Hematopoietic multipotent progenitor cell treated with erythropoietin and hydrocortisone succinate and interleukin-3 and kit ligand, for 17 days (in vitro differentiated cells): Measurements from ENCODE around the gene MFAP3.
"Not testable (repeated sequence)": the region's sequence is repeated elsewhere in the genome, so short reads cannot be mapped to it uniquely, and the experiment has no call there.

ENCODE experiments used
- DNase-seq: peaks from one replicate; pipeline ENCODE4 v3.0.0-alpha.2; 2015; ENCODE audit warnings: low spot score

The MFAP3 gene

DNA sequence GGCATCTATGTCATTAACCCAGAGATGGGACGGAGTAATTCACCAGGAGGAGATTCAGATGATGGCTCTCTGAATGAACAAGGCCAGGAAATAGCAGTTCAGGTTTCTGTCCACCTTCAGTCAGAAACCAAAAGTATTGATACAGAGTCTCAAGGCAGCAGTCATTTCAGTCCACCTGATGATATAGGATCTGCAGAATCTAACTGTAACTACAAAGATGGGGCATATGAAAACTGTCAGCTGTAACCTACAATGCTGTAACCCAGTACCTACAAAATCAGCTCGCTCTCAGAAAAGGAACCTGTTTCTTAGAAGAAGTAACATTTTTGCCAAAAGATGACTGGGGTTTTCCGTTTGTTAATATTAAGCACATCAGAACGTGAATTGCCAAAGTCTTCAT lies 14.7 kb downstream of the MFAP3 start:
- no peak for DNase-seq

DNA sequence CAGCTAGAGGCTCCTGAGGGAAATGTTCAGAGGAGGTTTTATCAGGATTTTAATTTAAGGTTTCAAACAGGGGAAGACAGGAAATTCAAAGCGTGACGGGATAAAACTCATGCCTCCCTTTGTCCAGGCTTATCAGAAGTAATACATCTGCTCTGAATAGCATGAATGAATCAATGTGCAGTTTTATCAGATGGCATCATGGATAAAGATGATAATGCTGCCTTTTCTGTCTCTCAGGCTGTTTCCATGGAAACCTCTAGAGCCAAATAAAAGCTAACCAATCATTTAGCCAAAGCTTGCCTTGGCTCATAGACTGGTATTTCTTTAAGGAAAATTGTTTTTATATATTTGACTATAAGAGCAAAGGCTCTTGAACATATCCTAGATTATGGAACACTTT lies 16.4 kb downstream of the MFAP3 start:
- DNase-seq, result no peak

DNA sequence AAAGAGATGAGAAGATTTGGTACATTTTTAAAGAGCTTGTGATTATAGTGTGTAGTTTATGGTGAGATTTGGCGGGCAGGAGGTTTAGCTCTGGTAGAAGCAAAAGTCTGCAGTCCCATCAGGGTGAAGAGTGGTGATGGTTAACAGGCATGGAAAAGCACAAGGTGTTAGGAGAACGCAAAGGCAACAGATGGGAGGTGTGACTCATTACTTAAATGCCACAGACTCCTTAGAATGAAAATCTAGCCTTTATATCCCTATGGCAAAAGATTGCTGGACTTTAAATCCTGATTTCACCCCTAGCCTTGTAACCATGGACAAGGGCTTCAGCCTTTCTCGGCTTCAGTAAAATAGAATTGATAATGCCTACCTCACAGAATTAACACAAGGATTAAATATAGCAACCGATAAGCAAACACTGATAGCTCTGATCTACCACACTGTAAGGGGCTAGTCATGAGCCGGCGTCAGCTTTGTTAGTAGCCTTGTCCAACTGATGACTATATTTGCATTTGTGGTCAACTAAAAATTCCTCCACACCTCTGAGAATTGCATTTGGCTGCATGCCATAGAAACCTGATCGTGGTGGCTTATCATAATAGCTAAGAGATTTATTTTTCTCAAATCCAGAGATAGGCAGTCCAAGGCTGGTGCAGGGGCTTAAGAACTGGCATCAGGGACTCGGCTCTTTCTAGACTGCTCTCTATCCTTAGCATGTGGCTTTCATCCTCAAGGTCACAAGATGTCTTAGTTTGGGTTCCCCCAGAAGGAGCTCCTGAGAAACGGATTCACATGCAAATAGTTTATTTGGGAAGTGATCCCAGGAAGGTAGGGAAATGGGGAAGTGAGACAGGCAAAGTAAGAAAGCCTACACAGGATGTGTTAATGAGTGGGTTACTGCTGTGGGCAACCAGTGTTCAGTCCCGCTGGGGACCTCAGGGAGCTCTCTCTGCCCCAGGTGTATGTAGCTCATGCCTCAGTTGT lies 19.6 kb downstream of the MFAP3 start:
- no peak for DNase-seq

DNA sequence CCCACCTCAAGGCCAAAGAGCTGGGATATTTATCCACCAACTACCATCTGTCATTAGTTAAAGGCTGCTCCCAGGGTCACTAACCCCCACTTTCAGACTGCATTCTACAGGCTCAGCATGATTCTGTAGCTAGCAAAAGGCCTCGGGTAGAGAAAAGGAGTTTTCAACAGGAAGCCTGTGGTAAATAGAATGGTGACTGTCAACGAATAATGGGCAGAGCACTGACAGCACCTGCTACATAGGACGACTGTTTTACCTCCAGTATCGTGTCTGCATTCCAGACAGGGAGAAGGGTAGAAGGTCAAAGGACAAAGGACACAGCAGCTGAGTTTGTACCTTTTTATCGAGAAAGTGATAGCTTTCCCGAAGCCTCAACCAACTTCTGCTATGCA lies 20.3 kb downstream of the MFAP3 start:
- DNase-seq, result no peak

DNA sequence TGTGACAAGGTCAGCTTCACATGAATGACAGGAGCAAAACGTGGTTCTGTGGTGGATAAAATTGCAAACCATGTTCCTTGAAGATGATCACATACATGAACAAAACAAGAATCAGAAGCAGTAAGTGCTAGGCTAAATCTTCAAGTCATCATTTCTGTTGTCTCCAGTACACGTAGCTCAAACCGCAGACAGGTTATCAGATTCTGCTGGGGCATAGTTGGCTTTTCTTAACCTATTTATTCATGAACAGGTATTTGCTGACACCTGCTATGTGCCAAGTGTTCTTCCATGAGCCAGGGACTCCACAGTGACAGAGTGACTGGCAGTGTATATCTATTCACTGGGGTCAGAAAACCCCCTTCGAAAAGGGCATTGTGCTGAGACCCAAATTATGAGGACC lies 20.8 kb downstream of the MFAP3 start:
- no peak for DNase-seq

DNA sequence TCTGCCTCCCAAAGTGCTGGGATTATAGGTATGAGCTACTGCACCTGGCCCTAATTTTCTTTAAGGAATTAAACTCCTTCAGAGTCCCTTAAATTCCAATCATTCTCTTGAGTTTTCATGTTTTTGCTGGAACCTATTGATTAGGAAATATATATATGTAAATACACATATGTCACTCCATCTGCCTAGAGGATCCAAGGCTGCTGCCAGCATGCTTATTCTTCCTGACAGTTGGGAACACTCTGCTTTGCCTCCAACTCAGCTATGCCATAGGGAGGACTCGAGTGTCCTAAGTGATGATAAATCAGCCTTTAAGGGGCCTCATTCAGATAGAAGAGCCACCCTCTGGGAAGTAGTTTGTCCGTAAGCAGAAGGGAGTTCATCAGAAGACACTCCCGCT lies 21.8 kb downstream of the MFAP3 start:
- no peak for DNase-seq

DNA sequence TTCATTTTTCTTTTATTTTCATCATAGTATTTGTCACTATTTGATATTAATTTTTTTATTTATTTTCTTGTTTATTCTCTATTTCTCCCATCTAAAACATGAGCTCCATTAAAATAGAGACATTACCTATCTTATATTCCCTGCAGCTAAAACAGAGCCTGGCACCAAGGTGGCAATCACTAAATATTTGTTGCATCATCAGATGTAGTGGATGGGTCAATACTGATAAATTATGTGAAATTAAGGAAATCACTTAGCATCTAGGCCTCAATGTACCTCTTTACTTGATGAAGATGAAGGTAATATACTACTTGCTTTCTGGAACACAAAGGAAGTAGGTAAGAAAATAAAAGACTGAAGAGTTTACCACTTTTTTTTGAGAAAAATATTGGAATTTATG lies 24.6 kb downstream of the MFAP3 start:
- DNase-seq, result no peak

DNA sequence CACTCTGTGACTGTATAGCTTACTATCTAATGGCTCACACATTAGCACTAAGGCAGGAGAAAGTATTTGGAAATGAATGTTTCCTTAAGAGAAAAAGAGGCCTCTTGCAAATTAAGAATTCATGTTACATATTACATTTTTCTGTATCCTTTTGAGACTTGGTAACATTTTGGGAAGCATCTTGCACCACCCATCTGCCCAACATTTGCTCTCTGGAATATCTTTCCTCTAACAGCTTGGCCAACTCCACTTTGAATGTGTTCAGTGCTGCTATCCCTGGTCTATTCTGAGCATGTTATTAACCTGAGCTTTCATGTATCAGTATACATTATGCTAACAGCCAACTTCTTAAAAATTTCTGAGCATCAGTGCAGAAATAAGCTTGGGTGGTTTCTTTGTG lies 27.2 kb downstream of the MFAP3 start:
- DNase-seq, result no peak

DNA sequence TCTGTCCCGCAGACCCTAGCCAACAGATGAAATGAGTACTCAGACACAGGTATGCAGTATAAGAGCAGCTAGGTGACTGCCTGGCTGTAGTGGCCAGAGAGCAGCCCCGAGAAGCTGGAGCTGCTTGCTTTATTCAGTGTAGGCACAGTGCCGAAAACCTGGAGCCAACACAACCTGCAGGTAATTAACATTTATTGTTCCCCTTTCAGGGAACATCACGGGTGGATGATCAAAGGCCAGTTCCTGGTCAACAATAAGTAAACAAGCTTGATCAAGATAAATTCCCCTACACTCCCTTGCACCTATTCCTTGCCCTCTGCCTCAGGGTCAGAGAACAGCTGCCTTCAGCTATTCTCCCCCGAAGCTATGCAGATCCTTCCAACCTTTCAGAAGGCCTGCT lies 31.1 kb downstream of the MFAP3 start:
- not testable (repeated sequence) for DNase-seq

DNA sequence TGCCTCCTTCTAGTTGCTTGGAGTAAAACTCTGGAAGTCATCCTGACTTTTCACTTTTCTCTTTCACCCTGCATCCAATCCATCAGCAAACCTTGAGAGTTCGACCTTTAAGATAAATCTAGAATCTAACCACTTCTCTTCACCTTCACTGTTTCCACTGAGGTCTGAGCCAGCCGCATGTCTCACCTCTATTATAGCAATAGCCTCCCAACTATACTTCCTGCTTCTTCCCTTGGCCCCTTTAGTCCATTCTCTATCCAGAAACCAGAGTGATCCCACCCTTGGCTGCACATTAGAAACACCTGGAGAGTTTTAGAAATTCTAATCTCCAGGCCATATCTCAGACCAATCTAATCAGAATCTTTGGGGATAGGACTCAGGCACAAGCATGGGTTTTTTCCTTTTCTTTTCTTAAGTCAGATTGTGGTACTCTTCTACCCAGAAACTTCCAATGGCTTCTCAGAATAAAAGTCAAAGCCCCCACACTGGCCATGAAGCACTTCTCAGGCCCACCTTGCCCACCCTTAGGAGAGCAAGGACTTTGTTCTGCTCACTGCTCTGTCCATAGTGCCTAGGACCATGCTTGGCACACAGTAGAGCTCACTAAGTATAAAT lies 33.1 kb downstream of the MFAP3 start:
- DNase-seq, result no peak

DNA sequence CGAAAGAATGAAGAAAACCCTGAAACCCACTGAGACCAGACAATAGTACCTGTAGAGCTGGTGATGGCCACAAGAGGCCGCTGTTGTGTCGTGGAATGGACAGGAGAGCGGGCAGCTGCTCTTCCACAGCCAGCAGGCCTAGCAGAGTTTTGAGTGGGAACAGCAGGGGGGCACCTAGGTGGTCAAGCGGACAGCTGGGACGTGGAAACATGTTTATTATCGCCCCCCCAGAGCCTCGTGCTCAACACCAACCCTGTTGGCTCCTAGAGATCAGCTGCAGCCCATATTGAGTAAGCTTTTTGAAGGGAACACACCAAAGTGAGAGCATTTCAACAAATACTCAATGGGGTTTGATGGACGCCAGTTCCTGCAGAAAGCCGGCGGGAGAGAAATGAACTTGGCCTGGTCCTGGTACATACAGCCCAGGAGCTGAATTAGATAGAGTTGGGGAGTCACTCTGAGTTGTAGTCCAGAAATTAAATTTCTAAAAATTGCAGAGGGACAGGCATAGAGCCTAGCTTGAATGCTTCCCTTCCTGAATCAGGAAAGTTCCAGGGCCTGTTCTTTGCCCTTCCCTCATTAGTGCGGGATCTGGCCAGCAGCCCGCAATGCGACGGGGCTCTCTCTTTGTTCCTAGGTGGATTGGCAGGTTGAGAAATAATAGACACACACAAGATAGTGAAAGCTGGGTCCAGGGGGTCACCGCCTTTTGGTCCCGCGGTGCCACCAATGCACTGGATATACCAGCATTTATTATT lies 33.8 kb downstream of the MFAP3 start:
- peak; percentile 87 for DNase-seq

DNA sequence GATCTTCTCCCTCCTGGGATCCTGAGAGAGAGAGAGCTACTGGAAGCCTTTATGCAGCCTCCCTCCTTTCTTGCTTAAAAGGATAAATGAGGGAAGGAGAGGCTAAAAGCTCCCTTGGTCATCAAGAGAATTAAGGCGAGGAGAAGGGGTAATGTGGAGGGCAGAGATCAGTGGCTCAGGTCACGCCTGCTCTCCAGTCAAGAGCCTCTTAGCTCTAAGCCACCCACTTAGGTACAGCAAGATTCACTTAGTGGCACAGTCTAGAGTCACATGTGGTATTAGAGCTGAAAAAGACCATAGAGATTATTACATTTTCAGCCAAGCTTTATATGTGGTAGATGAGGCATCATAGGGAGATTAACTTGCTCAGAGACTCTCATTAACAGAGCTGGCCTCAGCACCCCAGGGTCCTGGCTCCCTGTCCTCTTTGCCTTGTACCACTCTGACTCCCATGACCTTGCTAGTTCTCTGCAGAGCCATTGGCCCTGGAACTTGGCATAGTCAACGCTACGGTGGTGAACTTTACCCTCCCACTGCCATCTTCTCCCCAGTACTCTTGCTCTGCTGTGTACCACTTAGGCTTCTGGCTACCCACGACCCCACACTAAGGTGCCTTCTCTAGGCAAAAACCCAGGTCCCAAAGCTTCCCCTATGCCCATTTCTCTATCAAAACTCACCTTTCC lies 37.6 kb downstream of the MFAP3 start:
- DNase-seq, result no peak

DNA sequence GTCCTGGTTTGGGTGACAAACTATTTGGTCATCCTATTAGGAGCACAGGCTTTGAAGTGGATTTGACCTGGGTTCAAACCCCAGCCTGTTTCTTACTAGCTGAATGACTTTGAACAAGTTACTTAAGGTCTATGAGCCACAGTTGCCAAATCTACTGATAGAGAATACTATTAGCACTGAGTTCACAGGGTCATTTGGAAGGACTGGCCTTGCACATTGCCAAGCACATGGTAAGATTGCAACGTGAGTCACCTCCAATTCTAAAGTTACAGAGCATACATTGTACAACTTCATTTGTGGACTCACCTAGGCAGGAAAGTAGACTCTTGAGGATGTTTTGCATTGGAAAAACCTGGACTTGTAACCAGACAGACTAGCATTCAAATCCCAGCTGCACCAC lies 38.9 kb downstream of the MFAP3 start:
- no peak for DNase-seq

DNA sequence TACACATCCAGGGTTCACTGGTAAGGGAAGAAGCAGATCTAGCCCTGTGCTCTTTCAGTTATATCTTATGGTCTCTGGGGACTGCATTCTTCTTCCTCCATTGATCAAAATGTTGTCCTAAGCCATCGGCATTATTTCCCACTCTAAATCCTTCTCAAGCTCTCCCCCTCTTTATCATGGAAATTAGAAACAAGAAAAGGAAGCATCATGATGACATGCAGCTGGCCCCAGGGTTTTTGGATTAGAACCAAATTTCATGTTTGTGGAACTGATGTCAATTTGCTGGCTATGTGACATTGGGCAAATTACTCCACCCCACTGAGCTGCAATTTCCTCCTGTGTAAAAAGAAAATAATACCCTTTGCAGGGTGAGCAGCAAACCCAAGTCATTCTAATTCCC lies 39.5 kb downstream of the MFAP3 start:
- no peak for DNase-seq

DNA sequence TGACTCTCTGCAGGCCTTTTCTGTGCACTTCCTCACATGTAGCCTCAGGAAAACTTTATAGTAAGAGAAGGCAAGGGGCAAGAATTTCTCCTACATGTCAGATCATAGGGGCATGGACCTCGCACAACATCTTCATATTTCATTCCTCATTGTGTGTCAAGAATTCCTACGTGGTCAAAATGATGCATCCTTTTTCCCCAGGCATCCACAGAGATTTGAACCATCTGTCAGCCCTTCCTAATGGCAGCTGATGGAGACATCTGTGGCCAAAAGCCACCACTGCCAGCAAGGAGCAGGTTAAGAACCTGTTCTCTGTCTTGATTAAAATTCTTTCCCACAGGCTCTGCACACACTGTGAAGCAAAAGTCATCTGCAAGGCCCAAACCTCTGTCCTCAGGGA lies 42.5 kb downstream of the MFAP3 start:
- DNase-seq, result no peak

DNA sequence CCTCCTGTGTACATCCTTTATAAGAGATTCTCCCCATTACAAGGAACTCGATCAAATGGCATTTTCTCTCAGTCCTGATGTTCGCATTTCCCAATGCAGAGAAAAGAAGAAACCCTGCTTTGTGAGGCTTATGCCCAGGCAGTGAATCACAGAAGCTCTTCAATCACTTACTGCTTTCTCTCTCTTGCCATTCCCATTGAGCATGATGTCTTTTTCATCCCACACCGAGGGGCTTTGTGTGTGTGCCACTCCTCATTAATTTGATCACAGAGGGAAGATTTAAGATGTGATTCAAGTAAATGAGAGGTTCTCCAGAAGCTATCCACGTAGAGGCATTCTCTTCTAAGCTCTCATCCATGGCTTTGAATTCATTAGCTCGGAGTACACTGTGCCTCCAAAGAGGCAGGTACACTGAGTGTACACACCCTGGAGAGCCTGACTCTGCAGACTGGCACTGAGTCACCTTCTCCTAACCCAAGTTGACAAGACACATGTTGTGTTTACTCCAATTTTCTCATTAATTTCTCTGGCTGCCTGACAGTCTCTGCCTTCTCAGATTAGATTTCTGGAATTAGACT lies 45.4 kb downstream of the MFAP3 start:
- DNase-seq, result no peak

DNA sequence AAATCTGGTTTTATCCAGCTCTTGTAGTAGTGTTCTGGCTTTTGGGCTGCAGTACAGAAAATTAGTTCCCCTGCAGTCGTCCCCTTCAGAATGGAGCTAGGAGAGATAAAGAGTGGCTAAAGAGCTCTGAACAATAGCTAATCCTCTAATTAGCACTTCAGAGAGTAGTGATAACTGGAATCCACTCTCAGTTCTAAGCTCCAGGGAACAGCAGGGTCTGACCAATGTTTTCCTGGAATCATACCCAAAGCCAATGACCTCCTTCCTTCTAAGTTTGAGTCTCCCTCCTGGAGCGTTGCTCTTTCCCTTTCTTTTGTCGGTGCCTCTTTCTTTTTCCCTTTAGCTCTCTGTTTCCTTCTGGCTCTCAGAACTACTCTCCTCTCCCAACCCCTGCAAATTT lies 47.4 kb downstream of the MFAP3 start:
- DNase-seq, result no peak

DNA sequence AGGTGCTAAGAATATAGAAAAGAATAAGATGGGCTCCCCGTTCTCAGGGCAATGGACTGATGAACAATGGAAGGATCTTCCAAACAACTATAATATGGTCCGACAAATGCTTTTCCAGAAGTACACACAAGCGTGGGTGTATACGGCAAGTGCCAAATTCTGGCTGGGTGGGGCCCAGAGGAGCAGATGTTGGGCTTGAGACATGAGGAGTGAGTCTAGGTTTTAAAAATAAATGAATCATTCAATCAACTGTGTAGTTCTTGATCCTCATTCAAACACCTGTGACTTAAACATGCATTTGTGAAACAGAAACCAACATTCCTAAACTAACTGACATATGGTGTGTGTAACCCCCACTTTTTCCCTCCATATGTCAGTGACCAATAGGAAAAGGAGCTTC lies 47.9 kb downstream of the MFAP3 start:
- DNase-seq, result no peak

DNA sequence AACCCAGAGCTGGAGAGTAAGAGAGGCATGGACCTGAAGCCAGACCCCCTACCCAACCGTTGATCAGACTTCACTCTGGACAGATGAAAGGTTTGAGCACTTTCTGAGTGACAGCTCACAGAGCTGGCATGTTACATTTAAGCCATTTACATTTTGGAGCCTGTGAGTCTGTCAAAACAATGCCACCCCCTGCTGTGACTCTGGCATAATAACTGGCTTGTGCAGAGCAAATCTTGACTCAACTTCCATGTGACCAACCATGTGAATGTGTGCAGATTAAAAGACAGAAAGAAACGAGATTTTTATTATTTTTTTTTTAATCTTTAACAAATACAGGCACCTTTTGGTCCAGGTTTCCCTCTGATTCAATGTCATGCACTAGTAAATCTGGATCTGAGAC lies 48.5 kb downstream of the MFAP3 start:
- no peak for DNase-seq

DNA sequence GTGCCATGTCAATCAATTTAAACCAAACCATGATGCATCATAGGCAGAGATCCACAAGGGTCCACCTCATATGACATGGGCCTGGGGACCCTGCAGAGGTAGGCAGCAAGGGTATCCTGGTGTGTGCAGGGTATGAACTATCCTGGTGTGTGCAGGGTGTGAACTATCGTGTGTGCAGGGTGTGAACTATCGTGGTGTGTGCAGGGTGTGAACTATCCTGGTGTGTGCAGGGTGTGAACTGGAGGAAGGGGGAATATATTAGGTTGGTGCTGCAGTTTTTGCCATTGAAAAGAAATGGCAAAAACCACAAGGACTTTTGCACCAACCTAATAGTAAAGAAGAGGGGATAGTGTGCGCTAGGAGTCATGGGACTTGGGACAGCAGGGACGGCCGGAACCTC lies 50.0 kb downstream of the MFAP3 start:
- DNase-seq, result no peak

DNA sequence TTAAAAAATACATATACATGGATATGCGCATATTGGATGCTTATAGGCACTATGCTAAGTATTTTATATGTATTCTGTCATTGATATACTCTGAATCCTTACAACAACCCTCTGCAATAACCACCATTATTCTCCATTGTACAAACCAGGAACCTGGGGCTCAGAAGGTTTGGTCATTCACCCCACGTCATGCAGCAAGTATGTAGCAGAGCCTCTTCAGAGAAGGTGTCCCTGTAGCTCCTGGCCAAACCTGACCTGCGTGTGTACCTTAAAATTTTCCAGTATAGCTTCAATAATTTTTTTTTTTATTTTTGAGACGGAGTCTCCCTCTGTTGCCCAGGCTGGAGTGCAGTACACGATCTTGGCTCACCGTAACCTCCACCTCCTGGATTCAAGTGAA lies 51.9 kb downstream of the MFAP3 start:
- DNase-seq, result no peak
